Activated CD4-positive, CD25-positive, alpha-beta regulatory T cell treated with anti-CD3 and anti-CD28 coated beads, Interleukin-2, amount 50 U/mL, for 16 hours (primary cell): ENCODE results near the gene RALBP1.

Source experiments
- DNase-seq: peaks from one replicate; pipeline ENCODE4 v3.0.0-alpha.2; 2020; ENCODE audit warnings: low read depth, low spot score

Gene RALBP1

DNA sequence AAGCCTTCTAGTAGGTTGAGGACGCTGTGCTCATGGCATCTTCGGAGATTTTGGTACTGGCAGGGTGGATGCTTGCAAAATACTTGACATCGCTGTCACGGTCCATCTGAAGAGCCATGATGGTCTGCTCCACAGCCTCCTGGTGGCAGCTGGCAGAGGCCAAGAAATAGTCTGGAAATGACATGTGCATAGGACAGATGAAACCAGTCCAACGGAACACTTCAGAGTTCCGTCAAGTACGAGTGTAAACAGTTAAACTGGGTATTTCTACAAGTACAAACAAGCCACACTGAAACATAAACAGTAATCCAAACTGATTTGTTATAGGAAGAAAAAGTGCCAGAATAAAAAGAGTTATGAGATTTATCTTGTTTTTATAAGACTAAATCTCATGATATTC lies 72.5 kb downstream of the RALBP1 start:
- DNase-seq = no peak

GRCh38 chr18:9549405-9549804 lies 74.1 kb downstream of the RALBP1 start:
- no peak for DNase-seq

DNA sequence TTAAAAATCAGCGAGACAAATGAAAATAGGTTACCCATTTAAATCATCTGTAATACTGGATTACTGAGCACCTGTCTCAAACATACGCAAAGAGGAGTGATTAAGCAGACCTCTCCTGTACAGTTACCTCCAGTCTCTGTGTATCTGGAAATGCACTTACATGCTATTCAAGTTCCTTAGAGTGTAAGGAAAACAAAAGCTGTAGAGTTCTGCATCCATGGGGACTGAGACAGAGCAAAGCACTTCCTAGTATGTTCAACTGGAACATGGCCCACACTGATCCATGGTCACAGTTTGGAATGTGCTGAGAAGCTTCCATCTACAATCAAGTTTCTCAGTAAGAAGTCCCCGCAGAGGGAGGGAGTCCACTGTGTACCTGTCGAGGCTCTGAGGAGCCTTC lies 75.1 kb downstream of the RALBP1 start:
- no peak for DNase-seq

DNA sequence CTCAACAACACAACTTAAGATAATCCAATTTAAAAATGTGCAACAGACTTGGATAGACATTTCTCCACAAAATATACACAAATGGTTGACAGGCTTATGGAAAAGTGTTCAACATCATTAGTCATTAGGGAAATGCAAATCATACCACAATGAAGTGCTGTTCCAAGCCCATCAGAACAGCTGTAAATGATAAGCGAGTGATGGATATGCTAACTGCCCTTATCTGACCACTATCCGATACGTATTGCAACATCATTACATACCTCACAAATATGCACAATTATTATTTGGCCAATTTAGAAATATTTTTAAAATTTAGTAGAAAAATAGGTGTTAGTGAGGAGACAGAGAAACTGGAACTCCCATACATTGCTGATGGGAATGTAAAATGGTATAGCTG lies 76.9 kb downstream of the RALBP1 start:
- no peak for DNase-seq

- DNase-seq = no peak
Measured at GRCh38 chr18:9552616-9553015, 77.3 kb downstream of the RALBP1 start.

GRCh38 chr18:9557250-9557943 lies 82.1 kb downstream of the RALBP1 start:
- DNase-seq = no peak

DNA sequence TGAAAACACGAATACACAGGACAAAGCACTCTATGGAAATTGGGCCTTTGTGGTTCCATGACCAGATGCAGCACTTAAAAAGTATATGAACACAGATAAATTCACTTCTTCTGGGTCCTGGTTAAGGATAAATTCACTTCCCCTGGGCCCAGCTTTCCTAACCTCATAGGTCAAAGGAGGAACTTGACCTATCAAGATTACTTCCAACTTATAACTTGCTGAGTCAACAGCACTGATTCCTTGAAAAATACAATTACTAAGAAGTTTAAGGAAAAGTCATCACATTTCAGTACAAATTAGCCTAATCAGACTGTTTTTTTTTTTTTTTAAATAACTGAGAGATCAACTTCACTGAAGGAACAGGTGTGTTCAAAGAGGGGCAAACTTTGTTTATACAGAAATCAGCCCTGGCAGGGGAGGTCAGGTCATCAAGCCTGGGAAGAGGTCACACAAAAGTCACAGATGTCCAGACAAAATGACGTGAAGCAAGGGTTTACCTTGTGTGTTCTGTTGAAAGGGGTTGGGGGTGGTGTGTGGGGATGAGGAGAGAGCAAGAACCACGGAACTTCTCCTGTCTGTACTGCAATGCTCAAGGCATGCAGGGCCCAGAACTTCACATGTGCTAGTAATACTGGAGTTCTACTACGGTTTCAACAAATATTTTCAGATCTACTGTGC lies 83.2 kb downstream of the RALBP1 start:
- no peak for DNase-seq

- DNase-seq = no peak
Measured at GRCh38 chr18:9559253-9559652, 83.9 kb downstream of the RALBP1 start.

DNA sequence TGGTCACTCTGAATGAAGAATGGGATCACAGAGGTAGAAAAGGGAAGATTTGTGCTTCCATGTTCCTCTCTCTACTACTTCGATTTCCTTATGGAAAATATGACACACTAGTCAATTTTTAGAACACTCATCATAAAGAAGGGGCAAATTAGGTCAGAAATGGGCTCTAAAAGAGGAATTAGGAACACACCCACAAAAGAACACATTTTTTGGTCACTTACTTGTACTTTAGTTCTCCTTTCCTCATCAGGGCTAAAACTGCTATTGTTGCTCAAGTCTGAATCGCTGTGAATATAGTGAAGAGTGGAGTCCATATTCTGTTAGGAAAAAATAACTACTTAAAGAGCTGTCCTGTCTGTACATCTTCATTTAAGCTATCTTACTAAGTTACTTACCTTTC lies 86.4 kb downstream of the RALBP1 start:
- DNase-seq = no peak

- no peak for DNase-seq
Measured at GRCh38 chr18:9562584-9562983, 87.3 kb downstream of the RALBP1 start.

DNA sequence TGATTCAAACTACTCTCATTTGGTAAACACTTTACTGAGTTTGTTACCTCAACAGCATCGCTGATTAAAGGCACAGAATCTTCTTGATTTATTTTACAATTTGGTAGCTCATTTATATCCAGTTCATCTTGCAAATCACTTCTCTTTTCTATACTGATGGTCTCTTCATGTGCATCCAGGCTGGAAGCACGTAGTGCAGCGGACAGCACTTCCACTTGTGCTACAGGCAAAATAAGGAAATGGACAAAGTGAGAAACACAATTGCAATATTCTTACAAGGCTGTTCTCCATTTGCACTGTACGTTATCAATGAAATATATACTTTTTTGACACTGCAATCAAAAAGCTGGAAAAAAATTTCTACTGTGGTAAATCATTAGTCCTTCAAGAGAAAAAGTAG lies 88.0 kb downstream of the RALBP1 start:
- no peak for DNase-seq

DNA sequence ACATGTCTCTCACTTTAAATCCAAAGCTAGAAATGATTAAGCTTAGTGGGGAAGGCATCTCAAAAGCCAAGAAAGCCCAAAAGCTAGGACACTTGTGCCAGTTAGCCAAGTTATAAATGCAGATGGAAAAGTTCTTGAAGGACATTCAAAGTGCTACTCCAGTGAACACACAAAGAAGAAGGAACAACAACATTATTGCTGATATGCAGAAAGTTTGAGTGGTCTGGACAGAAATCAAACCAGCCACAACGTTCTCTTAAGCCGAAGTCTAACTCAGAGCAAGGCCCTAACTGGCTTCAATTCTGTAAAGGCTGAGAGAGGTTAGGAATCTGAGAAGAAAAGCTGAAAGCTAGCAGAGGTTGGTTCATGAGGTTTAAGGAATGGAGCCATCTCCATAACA lies 90.1 kb downstream of the RALBP1 start:
- DNase-seq = no peak

GRCh38 chr18:9568186-9568585 lies 92.9 kb downstream of the RALBP1 start:
- no peak for DNase-seq

DNA sequence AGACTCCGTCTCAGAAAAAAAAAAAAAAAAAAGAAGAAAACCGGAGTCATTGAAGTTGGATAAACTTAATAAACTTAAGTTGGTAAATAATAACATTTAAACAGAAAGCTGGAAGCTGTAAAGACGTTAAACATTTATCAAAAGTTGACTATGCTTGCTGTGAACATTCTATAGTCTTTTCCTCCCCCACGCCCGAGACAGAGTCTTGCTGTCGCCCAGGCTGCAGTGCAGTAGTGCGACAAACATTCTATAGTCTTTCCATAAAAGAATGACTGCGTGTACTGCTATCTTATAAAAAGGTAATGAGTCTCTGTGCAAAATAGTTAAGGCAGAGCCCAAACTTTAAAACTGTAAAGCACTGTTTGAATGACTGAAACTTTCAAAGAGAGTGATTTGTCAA lies 93.9 kb downstream of the RALBP1 start:
- DNase-seq = no peak

DNA sequence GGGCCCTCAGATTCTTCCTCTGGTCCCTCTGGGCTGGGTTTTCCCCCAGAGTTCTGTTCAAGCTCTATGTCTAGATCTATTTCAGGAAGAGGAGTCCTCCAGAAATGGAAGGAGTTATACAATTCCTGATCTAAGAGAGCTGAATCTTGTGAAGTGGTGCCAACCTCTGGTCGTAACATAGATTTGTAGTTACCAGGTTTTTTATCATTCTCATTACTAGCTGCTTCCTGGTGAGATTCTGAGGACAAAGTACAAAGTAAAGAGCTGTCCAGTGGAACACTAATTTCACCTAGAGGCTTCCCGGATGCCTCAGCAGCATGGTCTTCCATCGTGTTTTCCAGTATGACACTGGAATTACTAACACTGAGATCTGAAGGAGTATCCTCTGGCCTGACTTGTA lies 94.9 kb downstream of the RALBP1 start:
- DNase-seq = no peak

- DNase-seq = no peak
Measured at GRCh38 chr18:9571546-9571945, 96.2 kb downstream of the RALBP1 start.

DNA sequence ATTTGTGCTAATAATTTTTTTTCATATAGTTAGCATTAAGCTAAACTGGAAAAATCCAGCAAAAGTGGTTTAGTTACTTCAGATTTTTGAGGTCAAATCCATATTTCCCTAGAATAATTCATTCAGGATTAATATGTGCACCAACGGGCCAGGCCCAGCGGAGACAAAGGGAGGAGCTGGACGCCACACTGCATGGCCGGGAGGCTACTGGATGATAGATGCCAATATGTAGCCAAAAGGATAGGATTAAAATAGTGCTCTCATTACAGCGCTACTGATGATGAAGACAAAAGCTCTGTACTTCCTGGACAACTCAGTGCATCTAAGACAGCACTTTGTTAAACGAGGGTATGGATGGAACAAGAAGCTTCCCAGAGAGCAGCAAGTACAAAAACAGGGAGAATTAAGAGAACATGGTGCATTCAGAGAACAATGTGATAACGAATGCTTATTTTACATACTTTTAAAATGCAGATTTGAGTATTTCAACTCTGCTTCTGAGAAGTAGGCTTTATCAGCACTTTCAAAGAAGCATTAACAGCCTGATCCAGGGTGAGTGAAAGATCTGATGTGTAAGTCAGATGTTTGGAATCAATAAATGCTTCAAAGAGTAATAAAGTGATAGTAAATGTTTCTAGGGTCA lies 99.3 kb downstream of the RALBP1 start:
- DNase-seq = no peak

GRCh38 chr18:9575558-9575957 lies 100.2 kb downstream of the RALBP1 start:
- DNase-seq = no peak

DNA sequence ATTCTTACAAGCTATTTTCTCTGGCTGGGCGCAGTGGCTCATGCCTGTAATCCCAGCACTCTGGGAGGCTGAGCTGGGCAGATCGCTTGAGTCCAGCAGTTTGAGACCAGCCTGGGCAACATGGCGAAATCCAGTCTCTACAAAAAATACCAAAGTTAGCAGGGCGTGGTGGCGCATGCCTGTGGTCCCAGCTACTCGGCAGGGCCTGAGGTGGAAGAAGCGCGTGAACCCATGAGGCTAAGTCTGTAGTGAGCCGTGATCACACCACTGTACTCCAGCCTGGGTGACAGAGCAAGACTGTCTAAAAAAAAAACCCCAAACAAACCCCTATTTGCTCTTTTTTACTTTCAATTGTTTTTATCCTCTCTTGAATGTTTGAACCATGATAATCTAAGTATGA lies 102.0 kb downstream of the RALBP1 start:
- no peak for DNase-seq

- DNase-seq = no peak
Measured at GRCh38 chr18:9578306-9578705, 103.0 kb downstream of the RALBP1 start.

GRCh38 chr18:9581667-9582066 lies 106.4 kb downstream of the RALBP1 start:
- DNase-seq = no peak

GRCh38 chr18:9586814-9587213 lies 111.5 kb downstream of the RALBP1 start:
- DNase-seq = no peak
